NCI-H526 (cell line): ENCODE measurements around the gene MT1A.
A peak's percentile ranks its signal among the peaks of the same experiment; 100 is the strongest.
"Not testable (repeated sequence)": the region's sequence is repeated elsewhere in the genome, so short reads cannot be mapped to it uniquely, and the experiment has no call there.

Experiments used
- DNase-seq, 2 experiments: peaks; one replicate each; lab custom pipeline; 2025; lab: John Stamatoyannopoulos, UW

Gene MT1A

DNA sequence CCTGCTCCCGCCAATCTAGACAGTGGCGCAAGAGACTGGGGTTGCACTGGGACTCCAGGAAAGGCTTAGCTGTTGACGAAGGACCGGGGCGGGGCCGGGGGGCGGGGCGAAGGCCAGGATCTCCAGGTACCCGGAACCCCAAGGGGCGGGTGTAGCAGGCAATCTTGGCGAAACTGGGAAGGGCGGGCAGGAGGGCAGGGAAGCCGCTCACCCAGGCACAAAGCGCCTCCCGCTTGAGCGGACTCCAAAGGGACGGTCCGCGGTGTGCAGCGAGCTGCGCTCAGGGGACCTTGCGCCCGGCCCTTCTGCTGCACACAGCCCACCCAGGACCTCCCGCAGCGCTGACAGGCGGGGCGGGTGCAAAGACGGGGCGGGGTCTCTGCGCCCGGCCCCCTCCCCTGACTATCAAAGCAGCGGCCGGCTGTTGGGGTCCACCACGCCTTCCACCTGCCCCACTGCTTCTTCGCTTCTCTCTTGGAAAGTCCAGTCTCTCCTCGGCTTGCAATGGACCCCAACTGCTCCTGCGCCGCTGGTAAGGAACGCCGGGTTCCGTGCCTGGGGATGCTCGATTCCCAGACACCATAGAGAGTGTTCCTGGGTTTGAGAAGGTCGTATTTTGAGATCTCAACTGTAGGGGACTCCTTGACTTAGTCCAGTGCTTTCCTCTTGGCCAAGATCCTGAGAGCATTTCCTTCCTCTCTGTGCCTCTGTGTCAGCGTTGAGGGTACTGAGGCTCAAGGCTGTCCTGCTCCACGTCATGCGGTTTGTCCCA, 19.3 kb downstream of the MT1A start, which contains the start of gene MT1F:
TSS of gene MT1F (plus strand) at position 405 of the 772 bp plus-strand sequence. CDS start at position 505, 100 bp downstream.
- peak; percentile 59 to 86 for DNase-seq

DNA sequence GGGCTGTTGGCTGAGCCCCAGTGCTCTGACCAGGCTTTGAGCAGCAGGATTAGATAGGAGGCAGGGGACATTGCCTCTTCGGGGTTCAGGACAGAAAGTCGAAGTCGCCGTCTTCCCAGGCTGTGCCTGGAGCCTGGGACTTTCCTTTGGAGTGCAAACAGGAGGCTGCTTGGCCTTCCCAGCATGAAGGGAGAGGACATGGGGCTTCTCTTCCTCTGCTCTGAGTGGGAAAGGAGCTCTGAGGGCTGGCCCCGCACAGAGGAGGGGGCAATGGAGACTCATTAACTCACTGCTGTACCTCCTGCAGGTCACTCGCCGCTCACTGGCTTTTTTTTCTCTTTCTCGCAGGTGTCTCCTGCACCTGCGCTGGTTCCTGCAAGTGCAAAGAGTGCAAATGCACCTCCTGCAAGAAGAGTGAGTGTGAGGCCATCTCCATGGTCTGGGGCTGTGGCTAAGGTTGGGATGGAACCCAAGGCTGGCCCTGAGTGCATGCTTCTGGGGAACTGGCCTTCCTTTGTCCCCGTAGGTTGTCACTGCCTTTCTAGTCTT, 19.9 kb downstream of the MT1A start:
- peak in 1 of 2 experiments; percentile 15 for DNase-seq

- DNase-seq, result peak in 1 of 2 experiments; percentile 15
These were observed 24.2 kb downstream of the MT1A start for GRCh38 chr16:56662357-56663354.

GRCh38 chr16:56664506-56664905, 26.0 kb downstream of the MT1A start:
- DNase-seq, result no peak

DNA sequence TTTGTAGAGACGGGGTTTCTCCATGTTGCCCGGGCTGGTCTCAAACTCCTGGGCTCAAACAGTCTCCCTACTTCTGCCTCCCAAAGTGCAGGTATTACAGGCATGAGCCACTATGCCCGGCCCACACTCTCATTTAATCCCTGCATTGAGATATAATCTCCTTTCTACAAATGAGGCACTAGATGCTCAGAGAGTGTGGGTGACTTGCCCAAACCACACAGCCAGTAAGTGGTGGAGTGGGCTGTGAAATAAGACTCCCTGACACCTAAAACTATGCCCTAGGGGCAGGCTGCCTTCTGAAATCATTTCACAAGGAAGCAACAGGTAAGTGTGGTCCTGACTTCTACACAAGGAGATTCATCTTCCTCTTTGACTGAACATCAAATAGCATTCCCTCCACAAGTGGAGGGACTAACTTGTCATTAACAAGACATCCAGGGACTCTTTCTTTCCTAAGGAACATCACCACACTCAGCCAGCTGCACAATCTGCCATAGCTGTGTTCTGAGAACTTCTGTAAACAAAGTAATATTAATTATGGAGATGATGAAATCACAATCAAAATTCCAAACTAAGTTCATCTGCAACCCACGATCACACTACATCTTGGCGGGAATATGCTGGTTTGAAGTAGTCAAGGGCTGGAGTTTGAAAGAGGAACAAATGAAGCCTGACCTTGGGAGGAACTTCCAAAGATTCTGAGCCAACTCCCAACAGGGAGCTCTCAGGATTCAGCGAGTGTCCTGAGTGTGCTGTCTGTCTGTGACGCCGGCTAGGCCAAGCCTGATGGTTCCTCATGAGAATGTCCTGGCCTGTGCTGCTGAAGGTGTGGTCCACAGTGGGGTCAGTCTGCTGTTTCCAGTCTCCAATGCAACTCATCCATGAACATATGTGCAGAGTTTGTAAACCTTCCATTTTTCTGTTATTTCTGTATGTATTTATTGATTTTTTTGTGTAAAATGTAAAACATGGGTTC, 27.1 kb downstream of the MT1A start:
- DNase-seq, result not testable (repeated sequence)

DNA sequence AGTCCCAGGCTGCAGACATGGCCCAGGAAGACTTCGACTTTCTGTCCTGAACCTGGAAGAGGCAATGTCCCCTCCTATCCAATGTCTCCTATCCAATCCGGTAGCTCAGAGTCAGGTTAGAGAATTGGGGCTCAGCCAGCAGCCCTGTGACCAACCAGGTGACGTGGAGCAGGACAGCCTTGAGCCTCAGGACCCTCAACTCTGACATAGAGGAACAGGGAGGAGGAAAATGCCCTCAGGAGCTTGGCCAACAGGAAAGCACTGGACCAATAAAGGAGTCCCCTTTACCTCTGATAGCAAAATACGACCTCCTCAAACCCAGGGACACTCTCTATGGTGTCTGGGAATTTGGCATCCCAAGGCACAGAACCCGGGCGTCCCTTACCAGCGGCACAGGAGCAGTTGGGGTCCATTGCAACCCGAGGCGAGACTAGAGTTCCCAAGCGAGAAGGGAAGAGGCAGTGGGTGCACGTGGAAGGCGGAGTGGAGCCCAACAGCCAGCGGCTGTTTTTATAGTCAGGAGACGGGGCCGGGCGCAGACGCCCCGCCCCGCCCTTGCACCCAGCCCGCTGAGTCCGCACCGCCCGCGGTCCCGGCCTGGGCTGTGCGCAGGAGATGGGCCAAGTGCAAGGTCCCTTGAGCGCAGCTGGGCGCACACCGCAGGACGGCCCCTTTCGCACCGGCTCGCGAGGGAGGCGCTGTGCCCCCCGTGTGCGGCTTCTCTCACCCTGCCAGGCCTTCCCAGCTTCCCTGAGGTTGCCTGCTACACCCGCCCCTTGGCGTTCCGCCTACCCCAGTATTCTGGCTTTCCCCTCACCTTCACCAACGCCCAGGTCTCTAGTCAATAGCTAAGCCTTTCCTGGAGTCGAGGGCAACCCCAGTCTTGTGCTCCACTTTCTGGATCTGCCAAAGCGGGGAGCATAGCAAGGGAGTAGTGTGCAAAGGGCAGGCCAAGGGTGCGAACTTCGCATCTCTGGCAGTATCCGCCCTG, 29.4 kb downstream of the MT1A start, which contains the start of gene MT1G:
TSS of gene MT1G (minus strand) at position 485 of the 991 bp plus-strand sequence. CDS start at position 413, 72 bp downstream.
- DNase-seq, result peak; percentile 38 to 85

DNA sequence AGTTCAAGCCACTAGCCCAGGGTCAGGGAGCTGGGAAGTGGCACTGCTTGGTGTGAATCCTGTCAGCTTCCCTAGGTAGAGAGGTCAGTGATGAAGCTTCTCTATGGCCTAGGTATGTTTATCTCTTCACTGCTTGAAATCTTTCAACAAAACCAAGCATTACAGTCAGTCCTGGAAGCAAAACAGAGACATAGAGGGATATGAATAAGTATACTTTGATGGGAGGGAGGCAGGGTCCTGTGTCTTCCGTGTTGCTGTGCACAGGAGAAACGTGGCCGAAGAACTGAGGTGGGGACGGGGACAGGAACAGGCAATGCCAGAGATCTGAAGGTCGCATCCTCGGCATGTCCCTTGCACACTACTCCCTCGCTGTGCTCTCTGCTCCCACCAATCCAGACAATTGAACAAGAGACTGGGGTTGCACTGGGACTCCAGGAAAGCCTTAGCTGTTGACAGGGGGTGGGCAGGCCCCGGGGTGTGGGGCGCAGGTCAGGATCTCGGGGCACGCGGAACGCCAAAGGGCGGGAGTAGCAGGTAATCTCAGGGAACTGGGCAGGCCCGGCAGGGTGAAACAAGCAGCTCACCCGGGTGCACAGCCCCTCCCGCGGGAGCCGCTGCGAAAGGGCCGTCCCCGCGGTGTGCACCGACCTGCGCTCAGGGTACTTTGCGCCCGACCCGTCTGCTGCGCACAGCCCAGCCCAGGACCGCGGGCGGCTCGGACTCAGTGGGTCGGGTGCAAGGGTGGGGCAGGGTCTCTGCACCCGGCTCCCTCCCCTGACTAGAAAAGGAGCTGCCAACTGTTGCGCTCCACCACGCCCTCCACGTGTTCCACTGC, 30.8 kb downstream of the MT1A start, which contains the start of gene MT1H:
TSS of gene MT1H (plus strand) at position 810 of the 835 bp plus-strand sequence. CDS start 71 bp downstream, outside the sequence.
- no peak for DNase-seq

GRCh38 chr16:56669840-56670619, 31.6 kb downstream of the MT1A start:
- no peak for DNase-seq

DNA sequence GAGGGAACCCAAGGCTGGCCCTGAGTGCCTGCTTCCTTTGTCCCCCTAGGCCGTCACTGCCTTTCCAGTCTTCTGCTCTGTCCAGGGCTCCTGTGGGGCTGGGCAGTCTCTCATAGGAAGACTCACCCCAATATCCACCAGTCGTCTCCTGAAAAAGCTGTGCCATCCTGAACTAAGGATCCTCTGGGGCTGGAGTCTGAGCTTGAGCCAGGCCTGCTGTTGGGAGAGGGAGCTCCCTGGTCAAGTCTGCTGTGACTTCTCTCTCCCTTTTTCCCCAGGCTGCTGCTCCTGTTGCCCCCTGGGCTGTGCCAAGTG, 32.1 kb downstream of the MT1A start:
- no peak for DNase-seq

DNA sequence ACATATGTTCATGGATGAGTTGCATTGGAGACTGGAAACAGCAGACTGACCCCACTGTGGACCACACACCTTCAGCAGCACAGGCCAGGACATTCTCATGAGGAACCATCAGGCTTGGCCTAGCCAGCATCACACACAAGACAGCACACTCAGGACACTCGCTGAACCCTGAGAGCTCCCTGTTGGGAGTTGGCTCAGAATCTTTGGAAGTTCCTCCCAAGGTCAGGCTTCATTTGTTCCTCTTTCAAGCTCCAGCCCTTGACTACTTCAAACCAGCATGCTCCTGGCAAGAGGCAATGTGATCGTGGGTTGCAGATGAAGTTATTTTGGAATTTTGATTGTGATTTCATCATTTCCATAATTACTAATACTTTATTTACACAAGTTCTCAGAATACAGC, 33.2 kb downstream of the MT1A start:
- DNase-seq, result not testable (repeated sequence)

GRCh38 chr16:56672171-56672570, 33.7 kb downstream of the MT1A start:
- DNase-seq, result not testable (repeated sequence)

DNA sequence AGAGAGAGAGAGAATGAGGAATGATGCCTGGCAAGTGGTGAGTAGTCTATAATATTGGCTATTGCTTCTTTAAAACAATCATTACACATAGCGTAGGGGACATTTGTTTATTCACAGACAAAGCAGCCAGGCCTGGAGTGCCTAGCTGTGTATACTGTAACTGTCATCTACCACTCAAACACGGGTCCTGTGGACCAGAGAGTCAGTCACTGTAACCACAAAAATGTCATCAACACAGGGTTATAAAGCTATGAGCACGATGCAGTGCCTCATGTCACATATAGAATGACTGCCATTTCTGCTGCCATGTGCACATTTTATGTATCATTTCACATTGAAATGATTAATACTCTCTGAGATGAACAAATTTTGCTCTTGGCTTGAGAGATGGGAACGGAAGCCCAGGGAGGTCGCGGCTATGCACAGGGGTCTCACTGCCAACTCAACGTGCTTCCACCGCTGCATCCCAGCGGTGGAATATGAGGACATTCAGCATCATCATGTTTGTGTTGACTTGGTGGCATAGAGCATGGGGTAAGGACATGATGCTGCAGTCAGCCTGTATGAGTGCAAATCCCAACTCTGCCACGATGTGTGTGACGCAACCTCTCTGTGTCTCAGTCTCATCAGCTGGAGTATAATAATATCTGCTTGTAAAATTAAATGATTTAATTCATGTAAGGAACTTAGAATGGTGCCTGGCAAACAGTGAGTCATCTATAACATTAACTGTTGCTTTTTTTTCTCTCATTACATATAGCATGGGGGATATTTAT, 34.5 kb downstream of the MT1A start:
- DNase-seq, result no peak

DNA sequence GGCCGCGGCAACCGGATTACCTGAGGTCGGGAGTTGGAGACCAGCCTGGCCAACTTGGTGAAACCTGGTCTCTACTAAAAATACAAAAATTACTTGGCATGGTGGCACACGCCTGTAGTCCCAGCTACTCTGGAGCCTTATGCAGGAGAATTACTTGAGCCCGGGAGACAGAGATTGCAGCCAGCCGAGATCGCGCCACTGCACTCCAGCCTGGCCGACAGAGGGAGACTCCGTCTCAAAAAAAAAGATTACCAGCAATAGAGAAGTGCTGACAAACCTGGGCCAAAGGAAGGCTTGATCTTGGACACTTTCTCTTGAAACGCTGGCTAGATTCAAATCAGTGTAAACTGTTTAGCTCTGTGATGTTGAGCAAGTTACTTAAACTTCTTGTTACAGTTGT, 35.5 kb downstream of the MT1A start:
- peak in 1 of 2 experiments; percentile 15 for DNase-seq

DNA sequence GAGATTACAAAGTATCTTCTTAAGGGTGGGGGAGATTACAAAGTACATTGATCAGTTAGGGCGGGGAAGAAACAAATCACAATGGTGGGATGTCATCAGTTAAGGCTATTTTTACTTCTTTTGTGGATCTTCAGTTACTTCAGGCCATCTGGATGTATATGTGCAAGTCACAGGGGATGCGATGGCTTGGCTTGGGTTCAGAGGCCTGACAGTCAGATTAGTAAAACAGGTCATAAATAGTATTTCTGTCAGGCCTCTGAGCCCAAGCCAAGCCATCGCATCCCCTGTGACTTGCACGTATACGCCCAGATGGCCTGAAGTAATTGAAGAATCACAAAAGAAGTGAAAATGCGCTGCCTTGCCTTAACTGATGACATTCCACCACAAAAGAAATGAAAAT, 36.1 kb downstream of the MT1A start:
- not testable (repeated sequence) for DNase-seq

DNA sequence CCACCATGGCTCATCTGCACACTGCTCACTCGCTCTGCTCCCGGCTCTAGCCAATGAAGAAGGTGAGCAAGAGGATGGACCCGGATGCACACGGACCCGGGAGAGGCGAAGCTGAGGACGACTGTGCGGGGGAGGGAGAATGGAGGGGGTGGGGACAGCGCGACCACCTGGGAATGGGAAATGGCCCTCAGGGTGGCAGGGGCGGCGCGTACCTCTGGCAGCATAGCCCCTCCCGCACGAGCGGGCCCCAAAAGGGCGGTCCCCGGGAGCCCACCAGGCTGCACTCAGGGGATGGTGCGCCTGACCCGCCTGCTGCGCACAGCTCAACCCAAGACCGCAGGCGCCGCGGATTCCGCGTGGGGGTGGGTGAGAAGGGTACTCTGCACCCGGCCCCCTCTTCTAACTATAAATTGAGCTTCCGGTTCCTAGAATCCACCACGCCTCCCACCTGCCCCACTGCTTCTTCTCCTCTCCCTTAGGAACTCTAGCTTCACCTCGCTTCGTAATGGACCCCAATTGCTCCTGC, 37.3 kb downstream of the MT1A start:
- no peak for DNase-seq

GRCh38 chr16:56677474-56677873, 39.0 kb downstream of the MT1A start:
- DNase-seq, result no peak
